SK-MEL-5 (cell line): Measurements from ENCODE around the gene SLC18B1. TPM values are rescaled to one million over a fixed set of nuclear protein-coding genes. Genes with fewer than 3 reads are reported as not detected.

Source experiments
- DNase-seq: peaks from one replicate; pipeline ENCODE4 v3.0.0-alpha.2; 2016; ENCODE audit warnings: low read depth, low spot score
- in situ Hi-C: cut with HindIII; loops from 2 replicates; pipeline ENCODE4 v1.10.0; 2016; ENCODE audit warnings: low sequenced_read_pairs, high pct_unique_total_duplicates, low pct_unique_long_range_greater_than_20kb
- polyA plus RNA-seq, 2 experiments: library from polyadenylated mRNA; depleted of rRNA; stranded (reverse); fragments of >200 nt; gene quantifications; 2 replicates each; pipeline ENCODE4 v1.2.3, GENCODE V29; 2015
- total RNA-seq: library from RNA; depleted of rRNA; stranded (reverse); fragments of >200 nt; shearing (Covaris generic); gene quantifications from 2 replicates; pipeline ENCODE4 v1.2.3, GENCODE V29; 2014; rRNA removed

SLC18B1 gene
- total RNA-seq = 47.2 and 54.8 TPM in 2 replicates
- polyA plus RNA-seq (2015; cell fraction: cytosol; rRNA removed) = 28.7 and 32.4 TPM in 2 replicates
- polyA plus RNA-seq (2015; cell fraction: nucleus; rRNA removed) = 90.3 and 107 TPM in 2 replicates

DNA sequence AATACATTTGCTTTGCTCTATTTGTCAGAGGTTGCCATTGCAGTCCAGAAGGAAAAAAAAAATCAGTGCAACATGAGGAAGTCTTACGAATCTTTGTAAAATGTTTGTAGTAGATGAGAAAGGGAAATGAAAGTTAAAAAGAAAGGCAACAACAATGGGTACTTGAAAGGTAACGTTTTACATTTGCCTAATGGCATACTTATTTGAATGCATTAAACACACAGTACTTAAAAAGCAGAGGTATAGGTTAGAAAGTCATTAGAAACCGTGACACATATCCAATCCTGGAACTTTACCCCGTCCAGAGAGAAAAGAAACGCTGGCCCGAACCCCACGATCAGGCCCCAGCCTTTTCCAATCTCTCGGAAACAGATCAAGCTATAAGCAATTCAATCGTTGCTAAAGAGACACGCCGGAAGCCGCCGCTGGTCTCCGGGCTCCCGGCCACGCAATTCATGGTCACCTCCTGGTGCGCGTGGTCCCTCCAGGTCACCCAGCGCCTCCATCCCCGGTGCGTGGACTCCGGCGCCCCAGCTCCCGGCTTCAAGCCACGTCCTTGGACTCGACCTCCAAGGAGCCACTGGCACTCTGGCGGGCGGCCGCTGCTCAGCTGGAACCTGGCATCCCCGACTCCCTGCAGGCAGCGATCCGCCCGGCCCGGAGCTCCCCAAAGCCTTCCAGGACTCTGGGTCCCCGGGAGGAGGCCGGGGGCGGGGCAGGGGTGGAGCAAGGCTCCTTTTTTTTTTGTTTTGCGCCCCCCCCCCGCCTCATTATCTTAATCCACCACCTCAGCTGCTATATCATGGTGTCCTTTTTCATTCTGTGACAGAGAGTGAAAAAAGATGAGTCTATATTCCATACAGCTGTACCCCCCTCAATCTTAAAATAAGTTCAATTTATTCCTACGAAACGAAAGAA, at the start of gene SLC18B1:
TSS of gene SLC18B1 (minus strand) at position 687 of the 918 bp plus-strand sequence. CDS start at position 506, 181 bp downstream.
- peak; percentile 52 for DNase-seq
- in situ Hi-C loops = no loop called here

DNA sequence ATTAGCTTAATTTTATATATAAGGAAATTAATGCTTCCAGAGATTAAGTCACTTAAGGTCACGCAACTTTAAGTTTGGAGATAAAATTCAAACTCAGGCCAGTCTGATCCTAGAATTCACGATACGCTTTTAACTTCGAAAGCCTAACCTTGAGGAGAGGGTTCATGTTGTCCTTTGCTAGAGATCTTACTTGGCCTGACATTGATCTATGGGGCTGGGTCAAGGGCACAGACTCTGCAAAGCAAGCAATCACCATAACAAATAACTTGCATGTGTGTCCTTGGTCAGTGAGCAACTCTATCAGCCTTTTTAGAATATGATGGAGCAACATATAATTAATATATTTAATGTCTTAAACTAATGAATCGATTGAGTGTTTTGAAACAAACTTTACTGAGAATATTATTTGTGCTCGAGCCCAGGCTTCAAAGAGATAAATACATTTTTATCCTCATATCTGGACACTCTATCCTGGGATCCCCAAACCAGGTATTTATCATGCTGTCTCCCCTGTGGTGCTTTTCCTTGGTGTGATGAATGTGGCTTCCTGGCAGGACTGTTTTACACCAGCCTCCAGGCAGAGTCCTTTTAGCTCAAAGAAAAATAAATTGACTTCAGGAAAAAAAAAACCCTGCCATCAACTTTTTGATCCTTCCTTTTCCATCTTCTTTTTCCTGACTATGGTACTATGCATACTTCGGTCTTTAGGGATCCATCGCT, 45.0 kb upstream of the SLC18B1 start:
- in situ Hi-C loops = no loop called here
- no peak for DNase-seq

DNA sequence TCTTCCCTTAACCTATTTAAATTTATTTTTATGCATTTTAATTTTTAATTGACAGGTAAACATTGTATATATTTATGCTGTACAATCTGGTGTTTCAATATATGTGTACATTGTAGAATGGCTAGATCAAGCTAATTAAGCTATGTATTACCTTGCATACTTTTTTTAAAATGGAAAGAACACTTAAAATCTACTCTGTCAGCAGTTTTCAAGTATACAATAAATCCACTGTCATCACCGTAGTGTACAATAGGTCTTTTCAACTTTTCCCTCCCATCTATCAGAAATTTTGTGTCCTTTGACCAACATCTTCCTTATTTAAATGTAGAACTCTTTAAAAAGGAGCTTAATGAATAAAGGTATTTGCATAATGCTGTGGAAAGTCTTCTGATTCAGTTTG, 43.5 kb upstream of the SLC18B1 start:
- in situ Hi-C loops = no loop called here
- no peak for DNase-seq

DNA sequence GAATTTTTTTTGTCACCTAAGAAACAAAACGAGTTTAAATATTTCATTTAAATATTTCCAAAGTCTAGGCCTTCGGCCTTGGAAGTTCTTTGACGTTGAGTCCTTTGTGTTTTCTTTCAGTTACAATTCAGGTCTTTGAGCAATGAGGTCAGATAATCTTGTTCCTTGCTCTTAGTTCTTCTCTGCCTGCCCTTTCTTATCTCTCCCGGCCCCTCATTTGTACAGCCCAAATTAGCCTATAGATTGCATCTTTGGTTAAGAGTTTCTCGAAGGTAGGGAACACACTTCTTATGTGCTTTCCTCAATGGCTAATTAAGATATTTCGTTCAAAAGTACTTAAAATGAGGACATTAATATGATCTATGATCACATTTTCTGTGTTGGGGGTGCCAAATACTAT, 34.5 kb upstream of the SLC18B1 start:
- in situ Hi-C loops = no loop called here
- DNase-seq = no peak

DNA sequence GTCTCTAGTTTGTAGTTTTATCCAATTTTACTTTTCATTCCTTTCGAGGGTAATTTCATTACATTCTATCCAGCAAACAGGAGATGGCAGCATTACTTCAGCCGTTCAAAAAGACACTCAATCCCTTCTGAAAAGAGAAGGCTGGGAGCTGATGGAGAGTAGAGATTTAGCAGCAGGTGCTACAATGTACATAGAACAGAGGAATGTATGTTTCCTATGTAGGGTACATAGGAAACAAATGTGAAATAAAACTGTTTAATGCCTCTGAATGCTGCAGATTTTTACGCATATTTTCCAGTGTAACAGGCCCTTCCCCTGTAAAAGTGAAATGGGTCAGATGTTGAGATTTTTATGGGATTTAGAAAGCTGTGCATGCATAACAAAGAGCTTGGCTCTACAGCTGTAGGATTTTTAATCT, 31.9 kb upstream of the SLC18B1 start:
- DNase-seq = peak; percentile 71
- in situ Hi-C loops = no loop called here

DNA sequence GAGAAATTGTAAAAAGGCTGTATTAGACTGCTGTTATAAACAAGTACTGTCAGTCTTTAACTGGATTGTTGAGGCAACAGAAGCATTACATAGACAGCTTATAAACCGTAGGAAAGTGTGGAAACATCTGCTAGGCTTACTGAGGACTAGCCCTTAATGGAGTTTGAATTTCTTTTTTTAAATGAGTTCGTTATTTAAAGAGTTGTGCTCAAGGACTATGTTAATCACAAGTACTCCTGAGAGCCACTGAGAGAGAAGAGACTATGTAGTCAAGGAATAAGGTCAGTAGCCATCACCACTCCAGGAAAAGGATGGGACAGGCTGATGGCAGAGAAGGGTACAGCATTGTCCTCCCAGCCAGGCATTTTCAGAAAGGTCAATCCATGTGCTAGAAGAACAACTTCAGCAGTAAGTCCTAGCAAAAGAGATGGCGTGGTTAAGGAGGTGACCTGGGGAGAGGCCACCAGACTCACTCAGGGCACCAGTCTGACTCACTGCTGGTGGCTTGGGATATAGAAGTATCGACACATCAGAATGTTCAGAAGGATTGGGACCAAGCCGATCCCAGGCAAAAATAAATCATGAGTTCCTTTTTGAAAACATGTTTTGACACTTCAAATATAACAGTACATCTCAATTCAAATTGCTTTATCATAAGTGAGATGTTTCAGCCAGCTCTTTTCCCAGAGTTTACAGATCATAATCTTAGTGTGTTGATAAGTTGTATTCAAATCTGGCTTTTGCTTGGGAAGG, 22.4 kb upstream of the SLC18B1 start:
- DNase-seq = peak; percentile 42
- in situ Hi-C loops = no loop called here

DNA sequence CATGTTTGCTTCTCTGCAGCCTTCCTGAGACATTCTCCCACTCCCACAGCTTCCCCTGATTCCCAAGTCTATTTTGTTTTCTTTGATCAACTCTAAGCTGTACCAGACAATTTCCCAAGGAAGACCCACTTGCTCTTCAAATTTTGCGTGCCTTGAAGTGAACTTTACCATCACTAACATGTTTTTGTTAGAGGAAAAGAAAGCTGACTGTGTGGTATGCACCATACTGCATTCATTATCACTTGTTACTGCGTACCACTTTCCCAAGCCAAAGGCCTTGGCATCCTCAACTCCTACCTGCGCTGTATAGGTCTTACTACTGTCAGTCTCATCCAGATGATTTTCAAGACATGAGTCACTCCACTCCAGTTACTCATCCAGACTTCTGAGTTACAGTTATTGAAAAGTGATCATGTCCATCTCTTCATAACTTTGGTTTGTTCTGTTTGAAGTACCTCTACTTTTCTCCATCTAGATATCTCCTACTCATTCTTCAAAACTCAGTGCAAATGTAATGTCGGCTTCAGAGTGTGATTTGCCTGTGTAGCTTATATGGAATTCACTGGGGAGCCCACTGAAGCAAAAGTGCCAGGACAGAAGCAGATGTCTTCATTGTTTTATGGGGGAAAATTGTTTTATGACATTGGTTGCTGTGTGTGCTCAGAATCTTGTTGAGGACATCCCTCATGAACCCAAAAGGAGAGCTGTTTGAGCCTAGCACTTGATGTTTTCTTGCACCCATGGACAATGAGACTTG, 21.1 kb upstream of the SLC18B1 start:
- in situ Hi-C loops = no loop called here
- DNase-seq = peak; percentile 37

DNA sequence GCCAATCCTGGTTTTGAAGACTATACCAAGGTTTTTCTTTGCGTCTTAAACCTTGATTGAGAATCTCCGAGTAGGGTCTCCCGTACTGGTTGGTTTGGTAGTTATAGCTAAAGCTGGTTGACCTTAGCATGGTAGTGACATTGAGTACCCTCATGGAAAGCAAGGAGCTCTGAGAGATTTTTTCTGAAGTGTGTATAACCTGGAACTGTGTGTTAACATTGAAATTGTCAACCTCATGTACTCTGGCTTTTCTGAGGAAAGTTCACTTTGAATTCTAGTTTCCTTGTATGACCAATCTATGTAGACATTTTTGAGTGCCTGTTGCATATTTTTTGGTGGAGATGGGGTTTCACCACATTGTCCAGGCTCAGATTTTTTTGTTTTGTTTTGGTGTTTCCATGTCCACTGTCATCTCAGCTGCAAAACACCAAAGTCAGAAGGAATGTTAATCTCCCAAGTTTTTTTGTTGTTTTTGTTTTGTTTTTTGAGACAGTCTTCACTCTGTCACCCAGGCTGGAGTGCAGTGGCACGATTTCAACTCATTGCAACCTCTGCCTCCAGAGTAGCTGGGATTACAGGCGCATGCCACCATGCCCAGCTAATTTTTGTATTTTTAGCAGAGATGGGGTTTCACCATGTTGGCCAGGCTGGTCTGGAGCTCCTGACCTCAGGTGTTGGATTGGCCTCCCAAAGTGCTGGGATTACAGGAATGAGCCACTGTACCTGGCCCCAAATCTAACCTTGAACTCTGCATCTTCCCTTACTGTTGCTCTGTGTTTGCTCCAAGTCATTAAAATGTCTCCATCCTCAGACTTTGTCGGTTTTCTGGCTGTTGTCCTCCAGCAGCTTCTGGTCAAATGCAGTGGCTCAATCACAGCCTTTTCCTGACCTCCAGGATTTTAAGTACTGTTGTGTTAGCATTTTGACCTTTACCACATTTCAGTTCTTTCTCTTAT, 20.2 kb upstream of the SLC18B1 start:
- no peak for DNase-seq
- in situ Hi-C loops = no loop called here

DNA sequence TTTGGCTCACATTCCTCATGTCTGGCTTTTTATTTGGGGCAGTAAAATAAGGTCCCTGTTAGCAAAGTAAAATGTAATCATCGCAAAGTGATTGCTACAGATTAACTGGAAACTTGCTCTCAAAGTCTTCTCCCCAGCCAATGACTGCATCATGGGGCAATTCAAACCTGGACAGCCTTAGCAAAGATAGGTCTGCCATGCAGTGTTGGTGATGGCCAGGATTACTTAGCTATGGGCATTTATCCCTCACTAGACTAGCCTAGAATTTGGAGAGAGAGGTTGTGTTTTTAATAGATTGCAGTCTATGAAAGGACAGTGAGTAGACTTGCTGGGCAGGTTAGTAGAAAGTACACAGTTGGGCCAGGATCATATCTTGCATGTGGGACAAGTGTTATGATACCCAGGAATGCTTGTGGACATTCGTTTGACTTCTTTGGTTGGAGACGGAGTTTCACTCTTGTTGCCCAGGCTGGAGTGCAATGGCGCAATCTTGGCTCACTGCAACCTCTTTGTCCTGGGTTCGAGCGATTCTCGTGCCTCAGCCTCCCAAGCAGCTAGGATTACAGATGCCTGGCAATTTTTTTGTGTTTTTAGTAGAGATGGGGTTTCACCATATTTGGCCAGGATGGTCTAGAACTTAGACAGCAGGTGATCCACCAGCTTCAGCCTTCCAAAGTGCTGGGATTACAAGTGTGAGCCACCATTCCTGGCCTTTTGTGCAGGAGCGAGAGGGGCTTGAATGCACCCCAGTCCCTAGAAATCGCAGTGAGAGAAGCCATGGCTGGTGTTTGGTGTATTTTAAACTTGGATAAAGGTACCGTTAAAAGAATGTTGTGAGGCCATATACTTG, 19.3 kb upstream of the SLC18B1 start:
- in situ Hi-C loops = no loop called here
- no peak for DNase-seq

DNA sequence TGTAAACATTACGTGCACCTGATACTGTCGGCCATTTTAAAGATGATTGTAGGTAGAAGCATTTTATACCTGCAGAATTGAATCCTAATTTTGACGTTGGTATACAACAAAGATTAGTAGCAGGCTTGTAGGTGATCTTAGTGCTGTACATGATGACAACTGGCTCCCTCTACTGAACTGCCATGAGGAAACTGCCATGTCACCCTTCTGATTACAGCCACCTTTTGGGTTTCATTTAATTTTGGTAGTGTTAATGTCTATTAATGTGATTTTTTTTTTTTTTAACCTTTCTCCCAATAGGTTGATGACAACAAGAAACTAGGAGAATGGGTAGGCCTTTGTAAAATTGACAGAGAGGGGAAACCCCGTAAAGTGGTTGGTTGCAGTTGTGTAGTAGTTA, 18.2 kb upstream of the SLC18B1 start:
- in situ Hi-C loops = no loop called here
- no peak for DNase-seq

DNA sequence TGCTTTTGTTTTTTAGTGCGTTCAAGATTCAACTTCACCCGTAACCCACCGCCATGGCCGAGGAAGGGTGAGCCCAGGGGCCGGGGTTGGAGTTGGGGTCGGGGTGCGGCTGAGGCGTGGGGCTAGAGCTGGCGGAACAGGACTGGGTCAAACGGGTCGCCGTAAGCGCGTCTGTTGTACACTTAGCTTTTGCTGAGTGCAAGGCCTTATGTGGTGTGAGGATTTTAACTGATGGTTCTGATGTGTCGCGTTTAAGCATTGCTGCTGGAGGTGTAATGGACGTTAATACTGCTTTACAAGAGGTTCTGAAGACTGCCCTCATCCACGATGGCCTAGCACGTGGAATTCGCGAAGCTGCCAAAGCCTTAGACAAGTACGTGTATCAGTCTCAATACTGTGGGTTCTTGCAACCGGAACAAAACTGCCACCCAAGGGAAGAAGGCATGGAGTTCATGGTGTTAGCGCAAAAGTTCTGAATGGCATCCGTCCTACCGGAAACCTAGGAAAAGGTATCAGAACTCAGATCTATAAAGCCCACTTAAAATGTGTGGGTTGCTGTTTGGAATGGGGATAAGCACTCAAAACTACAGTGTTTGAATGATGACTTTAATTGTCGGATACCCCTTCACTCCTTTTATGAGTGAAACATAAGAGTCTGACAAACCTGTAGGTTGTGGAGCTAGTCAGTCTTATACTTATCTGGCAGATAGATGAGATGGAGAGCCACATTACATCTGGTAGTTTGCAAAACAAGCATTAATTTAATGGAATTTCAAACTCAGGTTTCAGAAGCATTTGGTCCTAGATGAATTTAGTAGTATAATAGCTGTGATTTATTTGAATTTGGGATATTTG, 16.5 kb upstream of the SLC18B1 start:
- DNase-seq = peak; percentile 43
- in situ Hi-C loops = no loop called here

DNA sequence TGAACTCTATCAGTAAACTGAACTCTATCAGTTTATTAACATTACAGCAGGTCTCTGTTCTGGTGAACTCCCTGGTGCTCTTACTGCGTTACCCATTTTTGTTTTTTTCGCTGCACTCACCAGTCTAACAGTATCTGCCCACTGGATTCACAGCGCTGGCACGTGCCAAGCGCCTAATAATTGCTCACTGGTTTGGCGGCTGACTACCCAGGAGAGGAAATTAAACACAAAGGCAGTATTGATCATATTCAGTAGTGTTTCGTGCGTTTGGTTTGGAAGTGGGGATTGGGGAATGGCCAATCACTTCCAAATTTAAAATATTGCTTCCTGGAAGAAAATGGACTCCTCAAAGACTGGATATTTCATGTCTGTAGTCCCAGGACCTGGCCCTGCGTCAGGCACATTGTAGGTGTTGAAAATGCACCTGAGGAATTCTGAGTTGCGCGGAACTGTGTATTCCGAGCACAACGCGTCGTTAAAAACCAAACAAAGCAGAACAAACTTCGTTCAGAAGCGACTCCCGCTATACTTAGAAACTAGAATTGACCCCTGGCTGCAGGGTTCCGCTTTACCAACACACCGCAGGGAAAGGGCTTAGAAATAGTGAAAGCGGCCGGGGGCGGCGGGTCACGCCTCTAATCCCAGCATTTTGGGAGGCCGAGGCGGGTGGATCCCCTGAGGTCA, 14.9 kb upstream of the SLC18B1 start:
- in situ Hi-C loops = no loop called here
- peak; percentile 68 for DNase-seq

DNA sequence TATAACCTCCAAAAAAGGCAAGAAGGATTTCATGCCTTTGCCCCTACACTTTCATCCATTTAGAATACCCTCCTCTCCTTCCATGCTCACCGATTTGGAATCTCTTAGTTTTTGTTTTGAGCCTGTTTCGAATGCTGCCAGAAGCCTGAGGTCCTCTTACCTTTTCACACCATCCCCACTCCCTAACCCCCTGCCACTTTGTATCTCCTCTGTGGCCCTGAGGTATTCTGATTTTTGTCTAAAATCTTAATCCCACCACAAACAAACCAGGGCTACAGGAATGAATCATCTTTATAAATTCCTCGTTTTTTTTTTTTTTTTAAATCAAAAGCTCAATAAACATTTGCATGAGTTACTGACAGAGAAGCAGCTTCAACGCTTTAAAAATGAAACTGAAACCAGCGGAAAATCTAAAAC, 14.3 kb upstream of the SLC18B1 start:
- DNase-seq = no peak
- in situ Hi-C loops = no loop called here

DNA sequence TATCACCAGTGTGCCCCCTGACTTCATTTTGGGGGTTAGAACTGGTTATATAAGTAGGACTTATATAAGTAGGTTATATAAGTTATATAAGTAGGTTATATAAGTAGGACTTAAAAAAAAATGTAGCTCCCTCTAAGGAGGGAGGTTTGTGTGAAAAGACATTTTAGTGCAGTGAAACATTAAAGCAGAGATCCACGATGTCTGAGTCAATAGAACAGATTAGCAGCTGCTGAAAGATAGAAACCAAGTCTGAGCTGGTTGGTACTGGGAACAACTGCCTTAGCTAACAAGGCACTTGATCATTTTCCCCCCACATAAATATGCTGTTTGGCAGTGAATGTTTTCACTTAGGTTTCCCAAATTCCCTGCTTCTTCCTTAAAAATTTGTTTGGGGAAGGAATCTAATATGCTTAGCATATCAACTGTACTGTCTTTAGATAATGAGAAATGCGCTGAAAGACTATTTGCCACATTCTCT, 13.9 kb upstream of the SLC18B1 start:
- in situ Hi-C loops = no loop called here
- no peak for DNase-seq
